ENCODE measurements around the gene NOP14. TPM values are rescaled to one million over a fixed set of nuclear protein-coding genes. Genes with fewer than 3 reads are reported as not detected.
A peak's percentile ranks its signal among the peaks of the same experiment; 100 is the strongest.

NOP14 gene
- total and polyA plus RNA-seq, 2 experiments from 2014 or later: 29.9 to 38.7 TPM

GRCh38 chr4:2929469-2929868 lies 33.7 kb downstream of the NOP14 start (continued):
- TF ChIP-seq, protein P1, sequence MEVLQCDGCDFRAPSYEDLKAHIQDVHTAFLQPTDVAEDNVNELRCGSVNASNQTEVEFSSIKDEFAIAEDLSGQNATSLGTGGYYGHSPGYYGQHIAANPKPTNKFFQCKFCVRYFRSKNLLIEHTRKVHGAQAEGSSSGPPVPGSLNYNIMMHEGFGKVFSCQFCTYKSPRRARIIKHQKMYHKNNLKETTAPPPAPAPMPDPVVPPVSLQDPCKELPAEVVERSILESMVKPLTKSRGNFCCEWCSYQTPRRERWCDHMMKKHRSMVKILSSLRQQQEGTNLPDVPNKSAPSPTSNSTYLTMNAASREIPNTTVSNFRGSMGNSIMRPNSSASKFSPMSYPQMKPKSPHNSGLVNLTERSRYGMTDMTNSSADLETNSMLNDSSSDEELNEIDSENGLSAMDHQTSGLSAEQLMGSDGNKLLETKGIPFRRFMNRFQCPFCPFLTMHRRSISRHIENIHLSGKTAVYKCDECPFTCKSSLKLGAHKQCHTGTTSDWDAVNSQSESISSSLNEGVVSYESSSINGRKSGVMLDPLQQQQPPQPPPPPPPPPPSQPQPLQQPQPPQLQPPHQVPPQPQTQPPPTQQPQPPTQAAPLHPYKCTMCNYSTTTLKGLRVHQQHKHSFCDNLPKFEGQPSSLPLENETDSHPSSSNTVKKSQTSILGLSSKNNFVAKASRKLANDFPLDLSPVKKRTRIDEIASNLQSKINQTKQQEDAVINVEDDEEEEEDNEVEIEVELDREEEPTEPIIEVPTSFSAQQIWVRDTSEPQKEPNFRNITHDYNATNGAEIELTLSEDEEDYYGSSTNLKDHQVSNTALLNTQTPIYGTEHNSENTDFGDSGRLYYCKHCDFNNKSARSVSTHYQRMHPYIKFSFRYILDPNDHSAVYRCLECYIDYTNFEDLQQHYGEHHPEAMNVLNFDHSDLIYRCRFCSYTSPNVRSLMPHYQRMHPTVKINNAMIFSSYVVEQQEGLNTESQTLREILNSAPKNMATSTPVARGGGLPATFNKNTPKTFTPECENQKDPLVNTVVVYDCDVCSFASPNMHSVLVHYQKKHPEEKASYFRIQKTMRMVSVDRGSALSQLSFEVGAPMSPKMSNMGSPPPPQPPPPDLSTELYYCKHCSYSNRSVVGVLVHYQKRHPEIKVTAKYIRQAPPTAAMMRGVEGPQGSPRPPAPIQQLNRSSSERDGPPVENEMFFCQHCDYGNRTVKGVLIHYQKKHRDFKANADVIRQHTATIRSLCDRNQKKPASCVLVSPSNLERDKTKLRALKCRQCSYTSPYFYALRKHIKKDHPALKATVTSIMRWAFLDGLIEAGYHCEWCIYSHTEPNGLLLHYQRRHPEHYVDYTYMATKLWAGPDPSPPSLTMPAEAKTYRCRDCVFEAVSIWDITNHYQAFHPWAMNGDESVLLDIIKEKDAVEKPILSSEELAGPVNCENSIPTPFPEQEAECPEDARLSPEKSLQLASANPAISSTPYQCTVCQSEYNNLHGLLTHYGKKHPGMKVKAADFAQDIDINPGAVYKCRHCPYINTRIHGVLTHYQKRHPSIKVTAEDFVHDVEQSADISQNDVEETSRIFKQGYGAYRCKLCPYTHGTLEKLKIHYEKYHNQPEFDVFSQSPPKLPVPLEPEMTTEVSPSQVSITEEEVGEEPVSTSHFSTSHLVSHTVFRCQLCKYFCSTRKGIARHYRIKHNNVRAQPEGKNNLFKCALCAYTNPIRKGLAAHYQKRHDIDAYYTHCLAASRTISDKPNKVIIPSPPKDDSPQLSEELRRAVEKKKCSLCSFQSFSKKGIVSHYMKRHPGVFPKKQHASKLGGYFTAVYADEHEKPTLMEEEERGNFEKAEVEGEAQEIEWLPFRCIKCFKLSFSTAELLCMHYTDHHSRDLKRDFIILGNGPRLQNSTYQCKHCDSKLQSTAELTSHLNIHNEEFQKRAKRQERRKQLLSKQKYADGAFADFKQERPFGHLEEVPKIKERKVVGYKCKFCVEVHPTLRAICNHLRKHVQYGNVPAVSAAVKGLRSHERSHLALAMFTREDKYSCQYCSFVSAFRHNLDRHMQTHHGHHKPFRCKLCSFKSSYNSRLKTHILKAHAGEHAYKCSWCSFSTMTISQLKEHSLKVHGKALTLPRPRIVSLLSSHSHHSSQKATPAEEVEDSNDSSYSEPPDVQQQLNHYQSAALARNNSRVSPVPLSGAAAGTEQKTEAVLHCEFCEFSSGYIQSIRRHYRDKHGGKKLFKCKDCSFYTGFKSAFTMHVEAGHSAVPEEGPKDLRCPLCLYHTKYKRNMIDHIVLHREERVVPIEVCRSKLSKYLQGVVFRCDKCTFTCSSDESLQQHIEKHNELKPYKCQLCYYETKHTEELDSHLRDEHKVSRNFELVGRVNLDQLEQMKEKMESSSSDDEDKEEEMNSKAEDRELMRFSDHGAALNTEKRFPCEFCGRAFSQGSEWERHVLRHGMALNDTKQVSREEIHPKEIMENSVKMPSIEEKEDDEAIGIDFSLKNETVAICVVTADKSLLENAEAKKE (CRISPR knock-in tag; IDR thresholded peaks at IDR 0.05): no peak

GRCh38 chr4:2928242-2929176 lies 34.7 kb downstream of the NOP14 start:
- H3K27me3 Mint-ChIP-seq (ENCODE audit: insufficient read depth, low read depth, poor library complexity): peaks cover 21% of the 10 kb centered on the region
- TF ChIP-seq ZNF331 (CRISPR knock-in tag; IDR thresholded peaks at IDR 0.05; ENCODE audit: low read depth) (no peak), POLR2AphosphoS5 (IDR thresholded peaks at IDR 0.05; ENCODE audit: low read depth) (peak; percentile 21; the same call in 1 of the 2 replicates)
- peaks cover 11% of the 10 kb centered on the region for H3K4me1 ChIP-seq (ENCODE audit: insufficient read depth)
- no peak overlapping the region for H3K4me2 ChIP-seq
- H3F3A ChIP-seq (replicated peaks; ENCODE audit: low read depth): 0 out of 2 replicates have a peak, but pooled peaks cover 6% of the 10 kb centered on the region
- DNase-seq (ENCODE audit: low spot score) (no peak), ATAC-seq (no peak)
- no peak overlapping the region for H3K4me3 ChIP-seq
- H4K20me1 ChIP-seq (replicated peaks; ENCODE audit: insufficient read depth): peaks cover 6% of the 10 kb centered on the region; the same call in 1 of the 2 replicates
- no peaks in the 10 kb centered on the region; the same call in 1 of the 2 replicates for H3K36me3 ChIP-seq (ENCODE audit: insufficient read depth)
- H3K79me2 ChIP-seq (replicated peaks; ENCODE audit: insufficient read depth): peaks cover 4% of the 10 kb centered on the region; the same call in 1 of the 2 replicates
- H3K9me3 Mint-ChIP-seq: peaks cover 5% of the 10 kb centered on the region; the same call in 2 of the 3 replicates
- no peak overlapping the region; the same call in 1 of the 2 replicates for H3K27ac Mint-ChIP-seq
- no peak overlapping the region for H3K4me3 Mint-ChIP-seq
- H2AFZ ChIP-seq: no peak overlapping the region
- peaks cover 68% of the 10 kb centered on the region for H3K36me3 Mint-ChIP-seq (ENCODE audit: low read depth)
- no peaks in the 10 kb centered on the region for H3K27me3 ChIP-seq (ENCODE audit: insufficient read depth)
- peaks cover 18% of the 10 kb centered on the region for H3K4me1 Mint-ChIP-seq
- H3K27ac ChIP-seq (ENCODE audit: low read depth): peak overlapping the region; percentile 45; the same call in 1 of the 2 replicates
- no peaks in the 10 kb centered on the region for H3K9me2 ChIP-seq (ENCODE audit: insufficient read depth)

Data from GM23338 (cell line).